HG03097 (cell line): ENCODE measurements around the gene AGAP1.

Experiments used
- ATAC-seq: cut with Tn5 transposase; IDR thresholded peaks from one replicate; pipeline ENCODE4 v1.9.1; 2021; ENCODE audit not compliant: unreplicated experiment, low FRiP score

The AGAP1 gene

GRCh38 chr2:235698491-235698890 lies 204.6 kb downstream of the AGAP1 start:
- ATAC-seq = no peak

DNA sequence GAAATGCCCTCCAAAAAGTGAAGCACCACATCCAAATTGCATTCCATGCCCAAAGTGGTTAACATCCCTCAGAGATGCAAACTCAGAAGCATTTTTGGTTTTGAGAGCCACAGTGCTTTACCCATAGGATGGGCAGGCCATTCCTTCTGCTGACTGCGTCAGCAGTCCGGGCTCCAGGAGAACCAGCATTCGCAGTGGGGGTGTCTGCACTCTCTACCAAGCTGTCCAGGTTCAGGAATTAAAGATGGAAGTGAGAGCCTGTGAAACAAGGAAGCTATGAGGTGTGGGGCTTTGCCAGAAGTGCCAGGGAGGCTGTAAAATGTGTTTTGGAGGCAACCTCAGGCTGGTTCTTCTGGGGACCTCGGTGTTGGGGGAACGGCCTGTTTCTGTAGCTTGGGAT lies 205.7 kb downstream of the AGAP1 start:
- no peak for ATAC-seq

DNA sequence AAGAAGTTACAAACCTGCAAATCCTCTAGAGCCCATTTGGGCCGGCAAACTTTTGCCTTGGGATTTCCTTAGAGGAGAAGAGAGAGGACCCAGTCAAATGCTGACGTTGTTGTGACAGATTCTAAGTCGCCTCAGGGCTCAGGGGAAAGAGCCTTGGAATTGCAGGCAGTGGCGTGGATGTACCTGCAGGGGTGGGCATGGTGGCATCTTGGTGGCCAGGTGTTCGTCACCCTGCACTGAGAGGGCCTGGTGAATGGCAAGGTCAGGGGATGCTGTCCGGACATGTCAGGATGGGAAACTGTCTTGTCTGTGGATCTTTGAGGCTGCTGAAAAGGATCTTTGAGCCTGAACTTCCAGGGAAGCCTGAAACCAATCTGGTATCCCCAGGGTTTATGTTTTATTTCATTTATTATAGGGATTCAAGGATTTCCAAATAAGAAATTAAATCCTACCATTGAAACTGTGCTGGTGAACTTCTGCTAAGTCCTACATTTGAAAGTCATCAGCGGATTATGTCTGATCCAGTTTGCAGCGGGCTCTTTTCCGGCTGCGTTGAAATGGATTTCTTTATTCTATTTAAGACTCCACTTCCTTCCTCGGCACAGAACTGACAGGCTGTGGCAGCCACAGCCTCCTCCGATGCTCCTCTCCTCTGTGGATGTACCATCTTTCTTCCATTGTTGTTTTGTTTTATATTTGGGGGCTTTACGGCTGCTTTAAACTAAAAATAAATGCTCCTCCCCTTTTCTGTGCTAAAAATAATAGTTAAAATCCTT lies 207.6 kb downstream of the AGAP1 start:
- ATAC-seq = no peak

GRCh38 chr2:235702186-235702585 lies 208.3 kb downstream of the AGAP1 start:
- no peak for ATAC-seq

DNA sequence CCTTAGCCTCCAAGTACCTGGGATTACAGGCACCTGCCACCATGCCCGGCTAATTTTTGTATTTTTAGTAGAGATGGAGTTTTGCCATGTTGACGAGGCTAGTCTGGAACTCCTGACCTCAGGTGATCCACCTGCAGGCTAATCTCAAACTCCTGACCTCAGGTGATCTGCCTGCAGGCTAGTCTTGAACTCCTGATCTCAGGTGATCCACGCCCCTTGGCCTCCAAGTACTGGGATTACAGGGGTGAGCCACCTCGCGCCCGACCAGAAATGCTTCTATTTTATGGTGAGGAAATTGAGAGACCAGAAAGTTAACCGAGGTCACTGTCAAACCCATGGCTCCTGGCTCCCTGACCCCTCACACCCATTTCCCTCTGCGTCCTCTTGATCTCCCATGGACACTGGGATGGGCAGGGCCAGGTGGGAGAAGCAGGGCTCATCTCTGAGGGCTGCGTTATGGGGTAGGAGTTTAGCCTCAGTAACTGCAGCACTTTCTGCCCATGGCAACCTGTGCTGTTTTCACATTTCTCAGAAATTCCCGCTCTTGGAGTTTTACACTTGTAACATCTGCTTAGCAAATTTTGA lies 210.0 kb downstream of the AGAP1 start:
- ATAC-seq = no peak

- no peak for ATAC-seq
Observed at GRCh38 chr2:235705296-235705695, 211.5 kb downstream of the AGAP1 start.

DNA sequence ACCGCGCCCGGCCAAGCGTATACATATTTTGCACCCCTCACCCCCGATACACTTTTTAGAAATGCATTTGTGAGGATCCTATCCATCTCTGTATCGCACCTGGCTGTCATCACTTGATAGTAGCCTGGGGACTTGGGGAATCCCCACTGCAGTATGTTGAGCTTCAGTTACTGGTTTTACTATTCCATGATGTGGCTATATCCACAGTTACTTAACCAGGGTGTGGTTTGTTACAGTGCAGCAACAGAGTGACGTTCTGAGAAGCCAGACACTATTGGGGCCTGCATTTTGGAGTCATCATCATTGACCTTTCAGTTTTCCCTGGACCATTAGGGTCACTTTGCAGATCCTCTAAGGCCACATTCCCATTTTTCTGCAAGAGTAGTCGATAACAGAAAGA lies 212.7 kb downstream of the AGAP1 start:
- ATAC-seq = no peak

GRCh38 chr2:235707411-235708096 lies 213.7 kb downstream of the AGAP1 start:
- ATAC-seq = no peak

DNA sequence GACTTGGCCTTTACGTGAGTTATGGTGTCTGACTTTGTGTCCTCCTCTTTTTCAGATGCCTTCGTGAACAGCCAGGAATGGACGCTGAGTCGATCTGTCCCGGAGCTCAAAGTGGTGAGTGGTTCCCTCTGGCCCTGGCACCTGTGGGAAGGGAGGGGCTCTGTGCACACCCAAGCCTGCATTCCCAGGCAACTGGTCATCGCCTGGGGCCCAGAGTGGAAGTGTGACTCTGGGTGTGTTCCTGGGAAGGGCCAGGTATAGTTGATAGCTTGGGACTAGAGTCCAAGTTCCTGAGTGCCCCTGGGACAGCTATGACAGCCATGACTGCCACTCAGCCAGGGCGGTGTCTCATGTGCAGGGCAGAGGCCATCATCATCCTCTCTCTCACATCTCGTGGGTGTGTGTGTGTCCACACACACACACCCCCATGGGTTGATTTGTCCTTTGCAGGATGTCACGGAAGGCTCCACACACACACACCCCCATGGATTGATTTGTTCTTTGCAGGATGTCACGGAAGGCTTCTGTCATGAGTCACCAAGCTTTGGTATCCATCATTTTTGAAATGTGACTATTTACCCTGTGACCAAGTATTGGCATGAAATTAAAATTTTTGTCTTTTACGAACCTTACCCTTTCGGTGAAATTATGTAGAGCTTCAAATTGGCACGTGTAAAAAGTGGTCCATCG lies 215.4 kb downstream of the AGAP1 start:
- no peak for ATAC-seq

GRCh38 chr2:235709969-235710879 lies 216.4 kb downstream of the AGAP1 start:
- no peak for ATAC-seq

DNA sequence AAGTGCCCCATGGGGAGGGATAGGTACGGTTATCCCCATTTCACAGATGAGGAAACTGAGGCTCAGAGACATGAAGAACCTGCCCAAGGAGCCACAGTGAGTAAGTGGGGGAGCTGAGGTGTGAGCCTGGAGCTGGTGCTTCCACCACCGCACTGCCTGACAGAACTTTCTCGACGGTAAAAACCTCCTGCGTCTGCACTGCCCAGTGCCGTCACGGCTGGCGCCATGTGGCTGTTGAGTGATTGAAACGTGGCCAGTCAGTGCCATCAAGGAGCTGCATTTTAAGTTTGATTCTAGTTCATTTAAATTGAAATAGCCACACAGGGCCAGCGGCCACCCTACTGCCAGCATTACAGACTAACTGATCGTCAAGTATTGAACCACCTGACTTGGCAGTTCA lies 217.1 kb downstream of the AGAP1 start:
- no peak for ATAC-seq

- ATAC-seq = no peak
Observed at GRCh38 chr2:235711527-235711926, 217.7 kb downstream of the AGAP1 start.

DNA sequence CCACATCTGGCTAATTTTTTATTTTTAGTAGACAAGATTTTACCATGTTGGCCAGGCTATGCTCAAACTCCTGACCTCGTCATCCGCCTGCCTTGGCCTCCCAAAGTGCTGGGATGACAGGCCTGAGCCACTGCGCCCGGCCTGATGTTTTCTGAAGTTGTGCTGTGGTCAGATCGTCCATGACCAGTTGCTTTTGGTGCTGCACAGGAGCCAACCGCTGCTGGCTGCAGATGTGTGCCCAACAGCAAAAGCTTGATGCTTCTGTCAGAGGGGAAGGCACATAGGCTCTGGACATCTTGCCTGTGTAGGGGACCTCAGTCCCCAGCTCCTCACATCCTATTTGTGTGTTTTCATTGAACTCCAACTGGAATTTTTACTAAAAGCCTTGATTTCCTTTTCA lies 218.3 kb downstream of the AGAP1 start:
- no peak for ATAC-seq

GRCh38 chr2:235713189-235713588 lies 219.3 kb downstream of the AGAP1 start:
- ATAC-seq = no peak

GRCh38 chr2:235715601-235716000 lies 221.8 kb downstream of the AGAP1 start:
- ATAC-seq = no peak

DNA sequence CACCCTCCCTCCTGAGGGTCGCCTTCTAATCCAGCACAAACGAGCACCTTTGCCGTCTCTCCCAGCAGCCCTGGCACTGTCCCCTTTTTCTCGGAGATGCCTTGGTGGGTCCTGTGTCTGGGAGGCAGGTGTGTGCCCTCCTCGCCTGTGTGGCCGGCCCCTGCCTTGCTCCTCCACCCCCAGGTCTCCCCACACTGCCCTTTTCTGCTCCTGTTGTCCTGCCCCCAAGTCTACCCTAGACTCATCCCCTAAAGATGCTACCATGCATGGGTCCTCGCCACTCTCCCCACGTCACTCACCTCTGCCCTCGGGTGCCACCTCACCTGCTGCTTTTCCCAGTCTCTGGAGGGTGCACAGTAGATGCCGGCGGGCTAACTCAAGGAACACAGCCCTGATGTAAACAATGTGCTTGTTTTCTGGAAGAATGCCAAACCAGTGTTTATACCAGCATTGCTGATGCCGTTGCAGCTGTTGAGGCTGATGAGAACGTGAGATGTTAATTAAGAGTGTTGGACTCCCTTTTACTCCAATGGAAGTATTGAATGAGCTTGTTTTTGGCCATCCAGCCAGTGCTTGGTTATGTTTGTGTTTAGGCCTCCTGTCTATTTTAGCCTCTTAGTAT lies 223.1 kb downstream of the AGAP1 start:
- no peak for ATAC-seq

DNA sequence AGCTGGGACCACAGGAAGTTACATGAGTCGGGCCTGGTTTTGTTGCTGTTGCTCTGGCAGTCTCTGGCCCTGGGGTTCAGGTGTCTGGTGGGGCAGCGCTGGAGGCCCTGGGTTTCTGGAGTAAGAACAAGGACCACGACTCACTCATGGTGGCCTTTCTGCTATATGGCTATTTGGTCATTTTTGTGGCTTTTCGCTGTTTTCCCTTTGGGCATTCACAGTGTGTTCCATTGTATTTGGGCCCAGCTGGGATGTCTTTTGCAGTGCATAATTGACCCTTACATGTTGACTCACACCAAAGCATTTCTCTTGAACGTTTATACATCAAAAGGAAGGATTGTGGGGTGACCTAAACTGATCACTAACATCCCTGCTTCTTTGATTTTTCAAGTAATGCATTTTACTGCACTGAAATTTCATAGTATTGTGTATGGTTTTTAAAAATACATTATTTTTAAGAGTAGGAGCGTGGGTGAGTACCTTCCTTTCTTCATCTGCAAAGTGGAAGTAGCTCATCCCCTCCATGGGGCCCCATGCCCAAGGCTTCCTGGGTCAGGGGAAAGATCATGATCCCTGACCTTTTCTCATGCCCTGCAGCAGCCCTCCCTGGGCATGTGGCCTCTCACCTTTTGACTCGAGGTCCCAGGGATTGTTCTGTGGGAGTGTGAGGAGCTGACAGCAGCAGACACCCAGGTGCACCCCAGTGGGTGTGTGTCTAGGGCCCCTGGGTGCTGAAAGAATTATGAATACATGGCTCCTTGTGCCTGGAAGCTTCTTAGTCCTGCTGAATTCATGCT lies 225.5 kb downstream of the AGAP1 start:
- no peak for ATAC-seq

DNA sequence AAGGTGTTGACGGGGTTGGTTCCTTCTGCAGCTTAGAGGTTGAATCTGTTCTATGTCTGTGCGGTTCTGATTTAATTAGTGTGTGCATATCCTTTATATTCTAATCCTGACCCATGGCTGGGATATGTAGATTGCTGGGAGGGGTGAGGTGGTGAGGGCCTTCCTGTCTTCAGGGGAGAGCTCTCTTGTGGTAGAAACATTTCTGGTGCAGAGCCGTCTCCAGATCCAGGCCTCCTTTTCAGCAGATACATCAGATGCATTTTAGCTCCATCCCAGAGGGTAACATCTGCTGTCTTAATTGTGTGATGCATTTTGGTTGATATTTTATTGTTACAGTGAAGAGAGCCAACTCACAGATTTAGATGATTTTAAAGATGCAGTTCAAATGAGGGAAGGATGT lies 227.8 kb downstream of the AGAP1 start:
- no peak for ATAC-seq

DNA sequence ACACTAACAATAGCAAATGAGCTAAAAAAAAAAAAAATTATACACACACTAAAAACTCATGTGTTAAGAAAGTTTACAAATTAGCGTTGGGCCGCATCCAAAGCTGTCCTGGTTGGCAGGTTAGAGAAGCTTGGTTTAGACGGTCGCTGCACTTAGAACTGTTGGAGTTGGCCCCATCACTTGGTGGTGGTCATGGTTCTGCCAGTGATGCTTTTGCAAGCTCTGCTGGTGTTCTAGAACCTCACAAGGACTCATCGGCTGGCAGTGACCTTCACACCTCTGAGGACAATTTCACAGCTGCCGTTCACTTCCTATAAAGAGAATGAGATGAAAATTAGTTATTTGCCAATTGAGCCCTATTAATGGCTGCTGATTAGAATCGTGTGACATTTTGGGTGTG lies 229.0 kb downstream of the AGAP1 start:
- ATAC-seq = no peak
